Stimulated activated CD4-positive, alpha-beta T cell treated with anti-CD3 and anti-CD28 coated beads, Interleukin-4, amount 100 ng/mL, for 24 hours (primary cell): Measurements from ENCODE around the gene NEK4.
"Not testable (repeated sequence)": the region's sequence is repeated elsewhere in the genome, so short reads cannot be mapped to it uniquely, and the experiment has no call there.

Experiments used
- DNase-seq: peaks from one replicate; pipeline ENCODE4 v3.0.0-alpha.2; 2020

NEK4 gene

GRCh38 chr3:52777959-52778805 is 7.4 kb upstream of the NEK4 start:
- DNase-seq, result no peak

GRCh38 chr3:52777127-52777958 is 6.6 kb upstream of the NEK4 start, which contains the start of gene ITIH1:
ITIH1 (plus strand) TSS chr3:52777599; CDS start chr3:52777616, 17 bp downstream.
- no peak for DNase-seq

GRCh38 chr3:52776486-52776885 is 5.7 kb upstream of the NEK4 start:
- not testable (repeated sequence) for DNase-seq

- no peak for DNase-seq
Observed at GRCh38 chr3:52775877-52776276, 5.1 kb upstream of the NEK4 start.

- no peak for DNase-seq
Observed at GRCh38 chr3:52774901-52775864, 4.4 kb upstream of the NEK4 start.

GRCh38 chr3:52774066-52774713 is 3.5 kb upstream of the NEK4 start:
- DNase-seq, result no peak

- no peak for DNase-seq
Observed at GRCh38 chr3:52773361-52774065, 2.8 kb upstream of the NEK4 start.

GRCh38 chr3:52771702-52772101 is 962 bp upstream of the NEK4 start:
- no peak for DNase-seq

GRCh38 chr3:52771334-52771681 is 568 bp upstream of the NEK4 start:
- no peak for DNase-seq

- DNase-seq, result no peak
Observed at GRCh38 chr3:52769786-52770455, 819 bp downstream of the NEK4 start.

GRCh38 chr3:52763466-52763865 is 7.3 kb downstream of the NEK4 start:
- DNase-seq, result no peak

GRCh38 chr3:52756141-52756540 is 14.6 kb downstream of the NEK4 start:
- DNase-seq, result no peak

- no peak for DNase-seq
Observed at GRCh38 chr3:52754373-52754772, 16.4 kb downstream of the NEK4 start.

GRCh38 chr3:52752045-52752660 is 18.6 kb downstream of the NEK4 start:
- DNase-seq, result no peak

- DNase-seq, result no peak
Observed at GRCh38 chr3:52743721-52744120, 27.0 kb downstream of the NEK4 start.

GRCh38 chr3:52743152-52743551 is 27.6 kb downstream of the NEK4 start:
- DNase-seq, result no peak

GRCh38 chr3:52742418-52743041 is 28.2 kb downstream of the NEK4 start:
- no peak for DNase-seq

GRCh38 chr3:52739730-52740129 is 31.0 kb downstream of the NEK4 start:
- DNase-seq, result no peak

GRCh38 chr3:52733256-52733891 is 37.4 kb downstream of the NEK4 start:
- no peak for DNase-seq

GRCh38 chr3:52731590-52731989 is 39.1 kb downstream of the NEK4 start:
- no peak for DNase-seq
